Lower lobe of right lung (tissue), 2 donors: ENCODE results near the gene COX7C. TPM values are rescaled to one million over a fixed set of nuclear protein-coding genes. Genes with fewer than 3 reads are reported as not detected.
"Not testable (repeated sequence)": the region's sequence is repeated elsewhere in the genome, so short reads cannot be mapped to it uniquely, and the experiment has no call there.

ENCODE experiments used
- ATAC-seq, 2 donors: fragments of 200-7000 bp; cut with Tn5 transposase; one replicate each; pipeline ENCODE4 v1.9.1; 2020 to 2022; ENCODE audit warnings: mild to moderate bottlenecking in 2 of 2, moderate library complexity in 2 of 2
- DNase-seq: peaks from one replicate; pipeline ENCODE4 v3.0.0-alpha.2; 2020
- H3K27ac ChIP-seq: fragments of 200-600 bp; one replicate; pipeline ENCODE4 v1.8.0; 2022
- H3K27me3 ChIP-seq: fragments of 200-600 bp; one replicate; pipeline ENCODE4 v1.8.0; 2022; ENCODE audit warnings: low read depth
- H3K36me3 ChIP-seq: fragments of 200-600 bp; one replicate; pipeline ENCODE4 v1.8.0; 2022; ENCODE audit warnings: mild to moderate bottlenecking
- H3K4me1 ChIP-seq: fragments of 200-600 bp; one replicate; pipeline ENCODE4 v1.8.0; 2022
- H3K4me3 ChIP-seq: fragments of 200-600 bp; one replicate; pipeline ENCODE4 v1.8.0; 2022; ENCODE audit warnings: mild to moderate bottlenecking
- H3K9me3 ChIP-seq: fragments of 200-600 bp; one replicate; pipeline ENCODE4 v1.8.0; 2022
- intact Hi-C: fragments of 100-400 bp; cut with DNase I; formaldehyde crosslinking; loops from one replicate; pipeline ENCODE4 v1.11.0; 2022
- long read RNA-seq: library from polyadenylated mRNA; unstranded; transcript quantifications from one replicate; pipeline ENCODE4 v2.0.0, GENCODE V29; 2021
- total RNA-seq: library from RNA; stranded (reverse); fragmentation: NEBNext Ultra II Directional; extraction: Animal tissue kit (Norgen Biotek cat#: 25700); gene quantifications from one replicate; pipeline ENCODE4 v1.2.1, GENCODE V29; 2021
- TF ChIP-seq, protein P1 (sequence below): fragments of 200-600 bp; IDR thresholded peaks from one replicate; pipeline ENCODE4 v1.8.0; 2022; ENCODE audit warnings: antibody characterized with exemption, mild to moderate bottlenecking
- donor health status: DM: no; HTN: yes; CAD: no; lungs with severe emphysema.

Gene COX7C, protein sequence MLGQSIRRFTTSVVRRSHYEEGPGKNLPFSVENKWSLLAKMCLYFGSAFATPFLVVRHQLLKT
- 368 TPM for total RNA-seq
- long read RNA-seq, transcript COX7C-205 (3 exons, 369 nt) = minor isoform, 12 of 151 reads
- long read RNA-seq, transcript COX7C-201 (3 exons, 666 nt) = major isoform, 137 of 151 reads
- long read RNA-seq, partial matches to known transcripts = 0 of 151 reads
- long read RNA-seq, other reads (novel, unspliced or antisense) = 2 of 151 reads

DNA sequence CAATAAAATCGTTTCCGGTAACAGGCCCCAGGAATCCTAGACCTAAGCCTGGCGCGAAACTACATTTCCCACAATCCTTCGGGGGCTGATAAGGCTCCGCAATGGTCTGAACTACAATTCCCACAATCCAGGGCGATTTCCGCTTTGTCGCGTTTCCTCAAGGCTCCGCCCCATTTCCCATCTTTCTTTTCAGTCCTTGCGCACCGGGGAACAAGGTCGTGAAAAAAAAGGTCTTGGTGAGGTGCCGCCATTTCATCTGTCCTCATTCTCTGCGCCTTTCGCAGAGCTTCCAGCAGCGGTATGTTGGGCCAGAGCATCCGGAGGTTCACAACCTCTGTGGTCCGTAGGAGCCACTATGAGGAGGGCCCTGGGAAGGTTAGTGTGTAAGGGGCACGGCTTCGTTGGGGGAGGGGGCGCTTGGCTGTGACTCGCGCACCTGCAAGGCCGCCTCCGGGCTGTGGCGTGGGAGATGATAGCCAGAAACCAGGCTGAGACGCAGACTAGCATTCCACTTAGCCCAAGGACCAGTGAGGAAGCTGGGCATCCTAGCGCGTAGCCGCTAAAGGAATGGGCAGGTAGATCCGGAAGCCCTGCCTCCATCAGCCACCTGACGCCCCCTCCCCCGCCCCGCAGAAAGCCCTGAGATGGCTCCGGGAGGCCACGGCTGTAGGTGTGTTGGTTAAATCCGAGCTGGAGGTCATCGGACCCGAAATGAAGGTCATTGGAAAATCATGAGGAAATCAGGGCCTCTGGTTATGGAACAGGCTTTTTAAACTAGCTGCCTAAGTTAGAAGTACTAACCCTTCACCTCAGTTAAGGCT lies at the start of gene COX7C:
Gene COX7C (plus strand): TSS at position 186 of the 821 bp plus-strand sequence. CDS start 115 bp downstream, at position 301.
- TF ChIP-seq, protein P1, sequence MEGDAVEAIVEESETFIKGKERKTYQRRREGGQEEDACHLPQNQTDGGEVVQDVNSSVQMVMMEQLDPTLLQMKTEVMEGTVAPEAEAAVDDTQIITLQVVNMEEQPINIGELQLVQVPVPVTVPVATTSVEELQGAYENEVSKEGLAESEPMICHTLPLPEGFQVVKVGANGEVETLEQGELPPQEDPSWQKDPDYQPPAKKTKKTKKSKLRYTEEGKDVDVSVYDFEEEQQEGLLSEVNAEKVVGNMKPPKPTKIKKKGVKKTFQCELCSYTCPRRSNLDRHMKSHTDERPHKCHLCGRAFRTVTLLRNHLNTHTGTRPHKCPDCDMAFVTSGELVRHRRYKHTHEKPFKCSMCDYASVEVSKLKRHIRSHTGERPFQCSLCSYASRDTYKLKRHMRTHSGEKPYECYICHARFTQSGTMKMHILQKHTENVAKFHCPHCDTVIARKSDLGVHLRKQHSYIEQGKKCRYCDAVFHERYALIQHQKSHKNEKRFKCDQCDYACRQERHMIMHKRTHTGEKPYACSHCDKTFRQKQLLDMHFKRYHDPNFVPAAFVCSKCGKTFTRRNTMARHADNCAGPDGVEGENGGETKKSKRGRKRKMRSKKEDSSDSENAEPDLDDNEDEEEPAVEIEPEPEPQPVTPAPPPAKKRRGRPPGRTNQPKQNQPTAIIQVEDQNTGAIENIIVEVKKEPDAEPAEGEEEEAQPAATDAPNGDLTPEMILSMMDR = no peak
- intact Hi-C loops = no loop called here
- ATAC-seq = peak; percentile 98 to 99
- peak within 1 kb of the TSS; percentile 96 for H3K4me3 ChIP-seq
- H3K27ac ChIP-seq = peak within 1 kb of the TSS; percentile 85
- H3K36me3 ChIP-seq = peaks cover 38% of the 10 kb centered on the region
- no peaks in the 10 kb centered on the region for H3K27me3 ChIP-seq
- no peaks in the 10 kb centered on the region for H3K9me3 ChIP-seq
- peaks cover 15% of the 10 kb centered on the region for H3K4me1 ChIP-seq
- DNase-seq = peak; percentile 90

DNA sequence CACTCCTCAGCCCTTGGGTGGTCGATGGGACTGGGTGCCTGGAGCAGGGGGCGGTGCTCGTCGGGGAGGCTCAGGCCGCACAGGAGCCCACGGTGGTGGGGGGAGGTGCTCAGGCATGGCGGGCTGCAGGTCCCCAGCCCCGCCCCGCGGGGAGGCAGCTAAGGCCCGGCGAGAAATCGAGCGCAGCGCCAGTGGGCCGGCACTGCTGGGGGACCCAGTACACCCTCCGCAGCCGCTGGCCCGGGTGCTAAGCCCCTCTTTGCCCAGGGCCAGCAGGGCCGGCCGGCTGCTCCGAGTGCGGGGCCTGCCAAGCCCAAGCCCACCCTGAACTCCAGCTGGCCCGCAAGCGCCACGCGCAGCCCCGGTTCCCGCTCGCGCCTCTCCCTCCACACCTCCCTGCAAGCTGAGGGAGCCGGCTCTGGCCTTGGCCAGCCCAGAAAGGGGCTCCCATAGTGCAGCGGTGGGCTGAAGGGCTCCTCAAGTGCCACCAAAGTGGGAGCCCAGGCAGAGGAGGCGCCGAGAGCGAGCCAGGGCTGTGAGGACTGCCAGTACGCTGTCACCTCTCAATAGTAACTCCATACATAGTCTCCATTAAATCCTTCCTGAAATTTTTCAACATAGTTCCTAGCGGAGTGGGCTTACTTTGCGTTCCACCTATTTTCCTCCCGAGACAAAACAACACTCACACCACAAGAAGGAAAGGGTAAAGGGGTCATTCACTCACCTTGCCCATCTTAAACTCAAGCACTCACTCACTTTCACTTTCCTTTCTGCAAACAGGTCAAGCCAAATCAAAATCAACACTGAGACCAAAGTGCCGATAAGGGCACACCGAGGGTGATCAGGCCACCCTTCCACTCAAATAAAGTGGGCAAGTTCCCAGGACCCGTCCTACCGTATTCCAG lies 48.0 kb upstream of the COX7C start:
- H3K4me1 ChIP-seq, H3K4me3 ChIP-seq, H3K36me3 ChIP-seq, intact Hi-C loops, H3K9me3 ChIP-seq, ATAC-seq, H3K27me3 ChIP-seq, DNase-seq, H3K27ac ChIP-seq: not testable (repeated sequence)

DNA sequence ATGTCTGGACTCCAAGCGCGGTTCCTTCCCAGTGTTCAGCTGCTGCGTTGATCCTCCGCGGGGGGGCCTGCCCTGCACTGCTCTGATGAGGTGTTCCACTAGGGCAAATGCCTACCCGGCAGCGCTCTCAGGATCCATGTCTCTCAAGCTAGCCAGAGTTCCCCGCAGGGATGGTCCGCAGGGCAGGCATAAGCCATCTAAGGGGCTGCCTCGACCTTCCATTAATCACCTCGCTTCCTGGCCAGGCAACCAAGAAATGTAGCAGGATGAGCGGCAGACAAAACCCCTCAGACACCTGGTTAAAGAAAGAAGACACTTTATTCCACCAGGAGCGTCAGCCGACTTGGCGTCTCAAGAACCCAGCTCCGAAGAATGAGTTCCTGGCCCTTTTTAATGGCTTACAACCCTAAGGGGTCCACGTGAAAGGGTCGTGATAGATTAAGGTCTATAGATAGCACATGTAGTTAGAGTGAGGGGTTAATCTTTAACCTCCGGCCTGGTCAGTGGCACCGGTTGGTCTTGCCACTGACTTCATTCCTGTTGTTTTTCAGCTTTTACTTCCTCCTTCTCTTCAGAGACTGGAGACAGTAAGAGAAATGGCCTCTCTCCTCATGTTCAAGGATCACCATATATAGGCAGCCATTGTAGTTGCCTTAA lies 47.2 kb upstream of the COX7C start:
- Histone ChIP-seq H3K9me3 (no peaks in the 10 kb centered on the region), H3K36me3 (no peaks in the 10 kb centered on the region), H3K27me3 (no peaks in the 10 kb centered on the region), H3K4me1 (no peaks in the 10 kb centered on the region), H3K27ac (no peak overlapping the region), H3K4me3 (no peak overlapping the region)
- intact Hi-C loops = no loop called here
- DNase-seq (no peak), ATAC-seq (no peak)
- TF ChIP-seq, protein P1 = no peak

DNA sequence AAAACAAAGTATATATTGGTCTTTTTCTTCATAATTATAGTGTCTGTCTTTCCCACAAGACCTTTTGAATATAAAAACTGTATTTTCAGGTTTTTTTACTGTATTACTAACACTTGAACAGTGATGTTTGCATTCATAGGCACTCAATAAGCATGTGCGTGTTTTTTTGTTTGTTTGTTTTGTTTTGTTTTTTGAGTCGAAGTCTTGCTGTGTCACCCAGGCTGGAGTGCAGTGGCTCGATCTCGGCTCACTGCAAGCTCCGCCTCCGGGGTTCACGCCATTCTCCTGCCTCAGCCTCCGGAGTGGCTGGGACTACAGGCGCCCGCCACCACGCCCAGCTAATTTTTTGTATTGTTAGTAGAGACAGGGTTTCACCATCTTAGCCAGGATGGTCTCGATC lies 46.6 kb upstream of the COX7C start:
- H3K4me3 ChIP-seq, ATAC-seq, H3K9me3 ChIP-seq, intact Hi-C loops, H3K36me3 ChIP-seq, H3K27ac ChIP-seq, H3K27me3 ChIP-seq, H3K4me1 ChIP-seq, DNase-seq: not testable (repeated sequence)

DNA sequence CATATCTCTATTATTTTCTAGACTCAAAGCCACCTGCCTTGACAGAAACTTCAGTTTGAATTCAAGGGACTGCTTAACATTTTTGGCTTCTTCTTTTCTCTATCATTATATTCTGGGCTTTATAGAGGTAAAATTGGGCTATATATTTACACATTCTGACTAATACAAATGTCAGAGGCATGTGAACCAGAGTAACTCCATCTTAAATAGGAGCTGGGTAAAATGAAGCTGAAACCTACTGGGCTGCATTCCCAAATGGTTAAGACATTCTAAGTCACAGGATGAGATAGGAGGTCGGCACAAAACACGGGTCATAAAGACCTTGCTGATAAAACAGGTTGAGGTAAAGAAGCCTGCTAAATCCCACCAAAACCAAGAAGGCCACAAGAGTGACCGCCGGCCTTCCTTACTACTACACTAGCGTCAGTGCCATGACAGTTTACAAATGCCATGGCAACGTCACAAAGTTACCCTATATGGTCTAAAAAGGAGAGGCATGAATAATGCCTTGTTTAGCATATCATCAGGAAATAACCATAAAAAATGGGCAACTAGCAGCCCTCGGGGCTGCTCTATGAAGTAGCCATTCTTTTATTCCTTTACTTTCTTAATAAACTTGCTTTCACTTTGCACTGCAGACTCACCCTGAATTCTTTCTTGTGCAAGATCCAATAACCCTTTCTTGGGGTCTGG lies 44.8 kb upstream of the COX7C start:
- intact Hi-C loops = no loop called here
- no peak for ATAC-seq
- Histone ChIP-seq H3K4me1 (no peaks in the 10 kb centered on the region), H3K4me3 (no peak overlapping the region), H3K27me3 (no peaks in the 10 kb centered on the region), H3K27ac (no peak overlapping the region), H3K9me3 (no peaks in the 10 kb centered on the region), H3K36me3 (no peaks in the 10 kb centered on the region)
- TF ChIP-seq, protein P1 = no peak
- DNase-seq = no peak
